Tibial nerve (tissue), 4 donors: ENCODE results near the gene EPS8L3. TPM values are rescaled to one million over a fixed set of nuclear protein-coding genes. Genes with fewer than 3 reads are reported as not detected.

Experiments
- DNase-seq, 2 donors: peaks; one replicate each; pipeline ENCODE4 v3.0.0-alpha.2; 2019; ENCODE audit warnings: low spot score in 2 of 2
- H3K27ac ChIP-seq, 4 donors: fragments of 200-600 bp; sonication (generic) in 3 of 4; one replicate each; pipeline ENCODE4 v1.5.1; 2017 to 2019; ENCODE audit warnings: mild to moderate bottlenecking in 1 of 4
- H3K27me3 ChIP-seq, 2 donors: fragments of 200-600 bp; sonication (generic) in 1 of 2; one replicate each; pipeline versions ENCODE4 v1.5.1 to v1.6.0; 2017 to 2019
- H3K36me3 ChIP-seq, 3 donors: fragments of 200-600 bp; sonication (generic); one replicate each; pipeline ENCODE4 v1.5.1; 2018 to 2019
- H3K4me1 ChIP-seq, 4 donors: fragments of 200-600 bp; sonication (generic) in 3 of 4; one replicate each; pipeline ENCODE4 v1.5.1; 2017 to 2019
- H3K4me3 ChIP-seq, 4 donors: fragments of 200-600 bp; sonication (generic) in 3 of 4; one replicate each; pipeline ENCODE4 v1.5.1; 2017 to 2019; ENCODE audit warnings: mild to moderate bottlenecking in 1 of 4, moderate library complexity in 1 of 4
- H3K9me3 ChIP-seq, 4 donors: fragments of 200-600 bp; sonication (generic) in 3 of 4; one replicate each; pipeline ENCODE4 v1.5.1; 2017 to 2019
- EP300 ChIP-seq, 2 donors: sonication (generic); formaldehyde crosslinking; IDR thresholded peaks; one replicate each; pipeline ENCODE4 v1.6.1; 2017; ENCODE audit warnings: antibody characterized with exemption in 2 of 2, mild to moderate bottlenecking in 1 of 2
- POLR2A ChIP-seq, 2 donors: fragments of 450-650 bp; IDR thresholded peaks; one replicate each; pipeline ENCODE4 v1.6.1; 2017; ENCODE audit warnings: antibody characterized with exemption in 2 of 2, mild to moderate bottlenecking in 2 of 2, moderate library complexity in 2 of 2
- WGBS, 2 donors: methylation state at CpG; one replicate each; pipeline ENCODE4 v1.1.5; 2018; 5-methylcytosine and 5-hydroxymethylcytosine counted together
- total RNA-seq, 4 donors: library from RNA; depleted of rRNA; stranded (reverse); fragments of >200 nt; gene quantifications; one replicate each; pipeline ENCODE4 v1.1.0, GENCODE V29; 2016
- TF ChIP-seq, protein P1 (sequence below), 5 experiments: fragments of 200-600 bp in 3 of 5; fragments of 450-650 bp in 2 of 5; sonication (generic) in 3 of 5; IDR thresholded peaks; one replicate each; pipeline ENCODE4 v1.5.1; 2016 to 2019; ENCODE audit warnings: antibody characterized with exemption in 5 of 5, mild to moderate bottlenecking in 3 of 5, moderate library complexity in 2 of 5

Gene EPS8L3
- total RNA-seq, 4 donors from 2014 or later, result not detected

DNA sequence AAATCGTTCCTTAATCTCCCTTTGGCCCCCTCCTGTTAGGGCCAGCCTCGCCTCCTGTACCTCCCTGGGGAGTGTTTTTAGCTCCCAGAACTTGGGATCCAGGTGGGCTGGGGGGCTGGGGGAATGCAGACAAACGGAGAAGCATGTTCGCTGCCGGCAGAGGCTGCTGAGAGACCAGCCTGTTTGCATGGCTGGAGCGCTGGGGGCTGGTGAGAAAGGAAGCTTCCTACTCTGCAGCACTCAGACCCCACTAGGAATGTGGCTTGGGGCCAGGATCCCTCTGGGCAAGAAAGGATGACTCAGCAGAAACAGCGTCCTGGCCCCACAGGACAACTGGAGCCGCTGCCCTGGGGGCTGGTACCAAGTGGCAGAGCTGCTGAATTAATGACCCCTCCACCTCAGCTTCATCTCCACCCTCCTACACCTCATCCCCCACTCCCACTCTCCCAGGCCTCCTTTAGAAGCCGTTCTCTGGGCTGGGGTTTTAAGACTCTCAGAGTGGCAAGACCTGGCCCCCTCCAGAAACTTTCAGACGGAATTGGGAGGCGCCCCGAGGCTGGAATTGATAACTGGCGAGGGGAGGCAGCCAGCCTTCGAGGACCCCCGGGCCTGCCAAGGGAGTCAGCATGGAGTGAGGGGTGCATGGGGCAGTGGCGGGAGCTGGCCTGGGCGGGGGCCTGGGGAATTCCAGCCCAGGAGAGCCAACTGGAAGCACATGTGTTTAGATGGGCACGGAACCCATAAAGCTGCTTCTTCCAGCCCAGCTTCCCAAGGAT lies 28.5 kb upstream of the EPS8L3 start:
- 22 to 25% methylated on average over 15 to 16 of the region's 18 CpGs for WGBS, 2 donors
- TF ChIP-seq POLR2A (IDR thresholded peaks at IDR 0.05) (no peak), EP300 (IDR thresholded peaks at IDR 0.05) (peak in 1 of 2 donors; percentile 12)
- TF ChIP-seq, protein P1, sequence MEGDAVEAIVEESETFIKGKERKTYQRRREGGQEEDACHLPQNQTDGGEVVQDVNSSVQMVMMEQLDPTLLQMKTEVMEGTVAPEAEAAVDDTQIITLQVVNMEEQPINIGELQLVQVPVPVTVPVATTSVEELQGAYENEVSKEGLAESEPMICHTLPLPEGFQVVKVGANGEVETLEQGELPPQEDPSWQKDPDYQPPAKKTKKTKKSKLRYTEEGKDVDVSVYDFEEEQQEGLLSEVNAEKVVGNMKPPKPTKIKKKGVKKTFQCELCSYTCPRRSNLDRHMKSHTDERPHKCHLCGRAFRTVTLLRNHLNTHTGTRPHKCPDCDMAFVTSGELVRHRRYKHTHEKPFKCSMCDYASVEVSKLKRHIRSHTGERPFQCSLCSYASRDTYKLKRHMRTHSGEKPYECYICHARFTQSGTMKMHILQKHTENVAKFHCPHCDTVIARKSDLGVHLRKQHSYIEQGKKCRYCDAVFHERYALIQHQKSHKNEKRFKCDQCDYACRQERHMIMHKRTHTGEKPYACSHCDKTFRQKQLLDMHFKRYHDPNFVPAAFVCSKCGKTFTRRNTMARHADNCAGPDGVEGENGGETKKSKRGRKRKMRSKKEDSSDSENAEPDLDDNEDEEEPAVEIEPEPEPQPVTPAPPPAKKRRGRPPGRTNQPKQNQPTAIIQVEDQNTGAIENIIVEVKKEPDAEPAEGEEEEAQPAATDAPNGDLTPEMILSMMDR (IDR thresholded peaks at IDR 0.05), result peak in 1 of 5 experiments; percentile 44
- no peaks in the 10 kb centered on the region for H3K36me3 ChIP-seq
- no peaks in the 10 kb centered on the region for H3K27me3 ChIP-seq
- no peak overlapping the region for H3K4me3 ChIP-seq
- peak in 1 of 2 donors; percentile 50 for DNase-seq
- peaks cover 0 to 47% (median 36%) of the 10 kb centered on the region in 4 donors for H3K4me1 ChIP-seq
- peak overlapping the region in 2 of 4 donors; percentile 5 to 30 for H3K27ac ChIP-seq
- H3K9me3 ChIP-seq, result no peaks in the 10 kb centered on the region

DNA sequence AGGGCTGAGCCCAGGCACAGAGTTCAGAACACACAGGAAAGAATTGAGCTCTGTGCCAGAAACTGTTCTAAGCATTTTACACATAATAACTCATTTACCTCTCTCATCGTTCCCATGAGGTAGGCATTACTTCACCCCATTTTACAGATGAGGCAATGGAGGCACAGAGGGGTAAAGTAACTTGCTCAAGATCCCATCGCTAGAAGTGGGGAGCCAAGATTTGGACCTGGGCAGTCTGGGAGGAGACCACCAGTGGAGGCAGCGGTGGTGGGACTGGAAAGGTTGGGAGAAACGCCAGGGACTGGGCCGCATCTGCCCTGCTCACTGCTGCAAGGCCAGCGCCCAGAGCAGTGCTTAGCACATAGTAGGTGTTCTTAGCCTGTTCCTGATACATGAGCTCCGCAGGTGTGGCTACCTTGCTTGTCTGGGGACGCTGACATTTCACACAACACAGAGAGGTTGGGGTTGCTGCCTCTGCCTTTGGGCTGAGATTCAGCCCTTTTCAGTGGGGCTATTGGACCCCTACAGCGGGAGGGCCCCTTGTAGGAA lies 27.8 kb upstream of the EPS8L3 start:
- no peaks in the 10 kb centered on the region for H3K36me3 ChIP-seq
- peak overlapping the region in 2 of 4 donors; percentile 5 to 30 for H3K27ac ChIP-seq
- peaks cover 0 to 51% (median 34%) of the 10 kb centered on the region in 4 donors for H3K4me1 ChIP-seq
- WGBS, 2 donors, result 79 to 82% methylated on average over 8 to 9 of the region's 9 CpGs
- H3K9me3 ChIP-seq, result no peaks in the 10 kb centered on the region
- H3K27me3 ChIP-seq, result no peaks in the 10 kb centered on the region
- TF ChIP-seq, protein P1 (IDR thresholded peaks at IDR 0.05), result no peak
- TF ChIP-seq POLR2A (IDR thresholded peaks at IDR 0.05), result no peak
- TF ChIP-seq EP300 (IDR thresholded peaks at IDR 0.05), result no peak
- H3K4me3 ChIP-seq, result no peak overlapping the region
- no peak for DNase-seq

DNA sequence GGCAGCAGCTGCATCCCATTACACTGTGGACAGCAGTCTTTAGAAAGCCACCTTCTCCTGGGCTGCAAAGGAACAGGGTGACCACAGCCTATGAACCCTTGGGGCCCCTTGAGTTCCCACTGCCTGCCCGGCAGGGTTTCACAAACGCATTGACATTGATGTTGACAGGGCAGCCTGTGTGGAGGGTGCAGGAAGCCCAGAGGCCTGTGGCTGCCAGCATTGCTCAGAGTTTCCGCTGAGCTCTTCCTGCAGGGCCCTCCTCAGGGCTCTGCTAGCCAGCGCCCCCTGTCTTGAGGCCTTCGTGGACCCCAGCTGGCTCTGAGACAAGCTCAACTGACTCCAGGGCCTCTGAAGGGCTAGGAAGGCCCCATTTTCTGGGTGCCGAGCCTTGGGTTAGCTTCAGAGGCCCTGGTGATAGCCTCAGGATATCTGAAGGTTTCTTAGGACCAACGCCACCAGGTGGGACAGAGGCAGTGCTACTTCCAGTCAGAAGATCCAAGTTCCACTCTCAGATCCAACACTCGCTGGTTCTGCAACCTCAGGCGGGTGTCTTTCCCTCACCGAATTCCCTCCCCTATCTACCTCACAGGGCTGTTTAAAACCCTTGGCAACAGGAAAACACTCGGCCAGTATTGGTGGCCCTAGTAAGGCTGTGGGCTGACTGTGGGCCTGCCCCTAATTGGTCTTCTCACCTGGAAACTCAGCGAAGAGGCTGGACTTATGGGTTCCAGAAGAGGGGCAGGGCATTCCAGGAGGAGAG lies 27.2 kb upstream of the EPS8L3 start:
- Histone ChIP-seq H3K27ac (peak overlapping the region in 2 of 4 donors; percentile 15 to 29), H3K4me1 (peaks cover 0 to 57% (median 37%) of the 10 kb centered on the region in 4 donors)

DNA sequence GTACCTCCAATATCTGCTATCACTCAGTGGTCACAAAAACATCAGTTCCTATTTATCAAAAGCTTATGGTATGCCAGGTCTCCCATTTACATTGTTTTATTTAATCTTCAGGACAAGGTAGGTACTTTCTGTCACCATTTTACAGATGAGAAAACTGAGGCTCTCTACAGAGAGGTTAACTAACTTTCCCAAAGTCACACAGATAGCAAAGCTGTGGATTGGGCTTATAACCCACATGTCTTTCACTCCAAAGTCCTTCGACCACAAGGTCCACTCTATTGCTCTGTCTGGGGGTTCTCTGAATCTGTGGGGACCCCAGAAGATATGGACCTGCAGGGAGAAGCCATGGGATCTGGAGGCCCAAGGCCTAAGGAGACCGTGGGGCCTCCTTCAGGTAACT lies 26.6 kb upstream of the EPS8L3 start:
- peaks cover 0 to 63% (median 37%) of the 10 kb centered on the region in 4 donors for H3K4me1 ChIP-seq
- H3K9me3 ChIP-seq, result no peaks in the 10 kb centered on the region
- 93 to 98% methylated on average over 2 of the region's 2 CpGs for WGBS, 2 donors
- H3K27me3 ChIP-seq, result no peaks in the 10 kb centered on the region
- no peaks in the 10 kb centered on the region for H3K36me3 ChIP-seq
- TF ChIP-seq EP300 (IDR thresholded peaks at IDR 0.05) (no peak), POLR2A (IDR thresholded peaks at IDR 0.05) (no peak)
- TF ChIP-seq, protein P1 (IDR thresholded peaks at IDR 0.05), result no peak
- no peak overlapping the region for H3K4me3 ChIP-seq
- DNase-seq, result no peak
- H3K27ac ChIP-seq, result peak overlapping the region in 1 of 4 donors; percentile 29

More for the DNA sequence above, 27.2 kb upstream of the EPS8L3 start:
- DNase-seq, result no peak
- TF ChIP-seq, protein P1 (IDR thresholded peaks at IDR 0.05), result peak in 3 of 5 experiments; percentile 25 to 45 (median 28)
- TF ChIP-seq EP300 (IDR thresholded peaks at IDR 0.05) (peak in 1 of 2 donors; percentile 38), POLR2A (IDR thresholded peaks at IDR 0.05) (no peak)
- no peaks in the 10 kb centered on the region for H3K9me3 ChIP-seq
- no peaks in the 10 kb centered on the region for H3K27me3 ChIP-seq
- H3K36me3 ChIP-seq, result no peaks in the 10 kb centered on the region
- no peak overlapping the region for H3K4me3 ChIP-seq
- 69 to 95% methylated on average over 6 to 11 of the region's 12 CpGs for WGBS, 2 donors
